ENCODE measurements around the gene EXOC3L1. TPM values are rescaled to one million over a fixed set of nuclear protein-coding genes. Genes with fewer than 3 reads are reported as not detected.

EXOC3L1 gene
- total RNA-seq, 4 donors from 2014 or later = 0.20 to 2.3 (median 0.88) TPM

DNA sequence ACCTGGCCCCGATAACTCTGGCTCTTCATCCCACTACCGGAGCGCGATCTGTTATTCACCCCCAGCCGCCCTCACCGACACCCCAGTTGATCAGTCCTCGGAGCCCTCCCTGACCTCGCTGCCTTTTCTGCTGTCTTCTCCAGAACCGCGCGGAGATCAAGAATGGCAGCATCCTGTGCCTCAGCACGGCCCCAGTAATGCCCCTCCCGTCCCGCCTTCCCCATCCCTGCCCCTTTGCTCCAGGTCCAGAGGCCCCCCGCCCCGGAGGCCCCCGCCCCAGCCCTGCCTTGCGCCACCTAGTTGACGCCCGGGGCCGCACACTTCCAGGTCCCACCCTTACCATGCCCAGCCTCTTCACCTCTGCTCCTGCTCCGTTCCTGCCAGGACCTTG lies 9.9 kb upstream of the EXOC3L1 start:
- TF ChIP-seq, protein P1, sequence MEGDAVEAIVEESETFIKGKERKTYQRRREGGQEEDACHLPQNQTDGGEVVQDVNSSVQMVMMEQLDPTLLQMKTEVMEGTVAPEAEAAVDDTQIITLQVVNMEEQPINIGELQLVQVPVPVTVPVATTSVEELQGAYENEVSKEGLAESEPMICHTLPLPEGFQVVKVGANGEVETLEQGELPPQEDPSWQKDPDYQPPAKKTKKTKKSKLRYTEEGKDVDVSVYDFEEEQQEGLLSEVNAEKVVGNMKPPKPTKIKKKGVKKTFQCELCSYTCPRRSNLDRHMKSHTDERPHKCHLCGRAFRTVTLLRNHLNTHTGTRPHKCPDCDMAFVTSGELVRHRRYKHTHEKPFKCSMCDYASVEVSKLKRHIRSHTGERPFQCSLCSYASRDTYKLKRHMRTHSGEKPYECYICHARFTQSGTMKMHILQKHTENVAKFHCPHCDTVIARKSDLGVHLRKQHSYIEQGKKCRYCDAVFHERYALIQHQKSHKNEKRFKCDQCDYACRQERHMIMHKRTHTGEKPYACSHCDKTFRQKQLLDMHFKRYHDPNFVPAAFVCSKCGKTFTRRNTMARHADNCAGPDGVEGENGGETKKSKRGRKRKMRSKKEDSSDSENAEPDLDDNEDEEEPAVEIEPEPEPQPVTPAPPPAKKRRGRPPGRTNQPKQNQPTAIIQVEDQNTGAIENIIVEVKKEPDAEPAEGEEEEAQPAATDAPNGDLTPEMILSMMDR (IDR thresholded peaks at IDR 0.05 in 4 of 5, conservative IDR thresholded peaks at IDR 0.05 in 1 of 5) = no peak
- no peak for TF ChIP-seq POLR2A (IDR thresholded peaks at IDR 0.05)
- DNase-seq (peak in 1 of 2 donors; percentile 16), ATAC-seq (no peak)
- H3K4me3 ChIP-seq = no peak overlapping the region
- intact Hi-C loops (cut with DNase I; ENCODE audit: low total_unique reads) (no loop called here), in situ Hi-C loops (cut with MboI; ENCODE audit: low sequenced_read_pairs in 4 of 4) (no loop called here)
- H3K27me3 ChIP-seq = no peaks in the 10 kb centered on the region
- peaks cover 0 to 9% of the 10 kb centered on the region in 2 donors for H3K4me1 ChIP-seq
- no peak overlapping the region for H3K27ac ChIP-seq
- no peaks in the 10 kb centered on the region for H3K9me3 ChIP-seq
- H3K36me3 ChIP-seq = peaks cover 3 to 49% of the 10 kb centered on the region in 2 donors

DNA sequence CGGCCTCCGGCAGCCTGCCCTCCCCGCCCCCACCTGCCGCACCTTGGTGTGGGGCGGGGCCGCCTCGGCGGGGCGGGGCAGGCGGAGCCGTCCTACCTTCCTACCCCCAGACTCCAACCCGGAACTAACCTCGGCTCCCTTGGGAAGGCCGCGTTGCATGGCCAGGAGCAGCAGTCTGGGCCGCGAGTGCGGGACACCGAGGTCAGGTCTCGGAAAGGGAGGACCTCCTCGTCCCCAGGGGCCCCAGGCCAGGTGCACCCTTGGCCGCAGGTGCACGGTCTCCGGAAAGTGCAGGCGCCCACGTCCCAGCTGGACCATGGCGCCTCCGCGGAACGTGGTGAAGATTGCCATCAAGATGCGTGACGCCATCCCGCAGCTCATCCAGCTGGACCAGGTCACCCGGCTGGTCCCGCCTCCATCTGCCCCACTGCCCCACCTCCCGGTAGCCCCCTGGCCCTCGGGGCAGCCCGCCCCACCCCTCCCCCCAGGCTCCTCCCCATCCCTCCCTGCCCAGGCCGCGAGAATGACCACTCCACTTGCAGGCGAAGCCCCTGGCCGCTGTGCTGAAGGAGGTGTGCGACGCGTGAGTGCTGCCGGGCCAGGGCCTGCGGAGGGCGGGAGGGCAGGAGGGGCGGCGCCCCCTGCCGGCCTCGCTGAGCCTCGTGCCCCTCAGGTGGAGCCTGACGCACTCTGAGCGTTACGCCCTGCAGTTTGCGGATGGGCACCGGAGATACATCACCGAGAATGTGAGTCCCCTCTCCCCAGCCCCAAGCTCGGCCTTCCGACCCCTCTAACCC lies 9.3 kb upstream of the EXOC3L1 start, which contains the start of gene ELMO3:
ELMO3 (plus strand) TSS at position 121 of the 797 bp plus-strand sequence; CDS start at position 317, 196 bp downstream.
- in situ Hi-C loops (cut with MboI; ENCODE audit: low sequenced_read_pairs in 4 of 4) = no loop called here
- peaks cover 0 to 11% of the 10 kb centered on the region in 2 donors for H3K4me1 ChIP-seq
- peaks cover 3 to 54% of the 10 kb centered on the region in 2 donors for H3K36me3 ChIP-seq
- DNase-seq (peak in 1 of 2 donors; percentile 16), ATAC-seq (peak in 1 of 2 donors; percentile 11)
- H3K27ac ChIP-seq = peak within 1 kb of the TSS in 1 of 4 donors; percentile 27
- H3K27me3 ChIP-seq = no peaks in the 10 kb centered on the region
- H3K9me3 ChIP-seq = no peaks in the 10 kb centered on the region
- TF ChIP-seq POLR2A (IDR thresholded peaks at IDR 0.05) = no peak
- TF ChIP-seq, protein P1 (IDR thresholded peaks at IDR 0.05 in 4 of 5, conservative IDR thresholded peaks at IDR 0.05 in 1 of 5) = peak in 2 of 5 experiments; percentile 24 to 34
- intact Hi-C loops (cut with DNase I; ENCODE audit: low total_unique reads) = no loop called here
- no peak within 1 kb of the TSS for H3K4me3 ChIP-seq

DNA sequence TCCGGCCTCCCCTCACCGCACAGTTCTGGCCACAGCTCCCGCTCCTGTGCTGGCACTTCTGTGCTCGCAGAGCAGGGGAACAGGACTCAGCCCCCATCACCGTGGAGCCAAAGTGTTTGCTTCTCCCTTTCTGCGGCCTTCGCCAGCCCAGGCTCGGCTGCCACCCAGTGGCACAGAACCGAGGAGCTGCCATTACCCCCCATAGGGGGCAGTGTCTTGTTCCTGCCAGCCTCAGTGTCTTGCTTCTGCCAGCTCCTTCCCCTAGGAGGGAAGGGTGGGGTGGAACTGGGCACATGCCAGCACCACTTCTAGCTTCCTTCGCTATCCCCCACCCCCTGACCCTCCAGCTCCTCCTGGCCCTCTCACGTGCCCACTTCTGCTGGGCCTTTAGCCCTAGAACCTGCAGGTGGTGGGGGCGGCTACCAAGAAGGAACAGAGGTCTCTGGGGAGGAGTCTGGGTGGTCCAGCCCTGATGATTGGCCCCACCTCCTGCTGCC lies 8.3 kb upstream of the EXOC3L1 start:
- H3K27ac ChIP-seq = peak overlapping the region in 1 of 4 donors; percentile 27
- H3K27me3 ChIP-seq = no peaks in the 10 kb centered on the region
- in situ Hi-C loops (cut with MboI; ENCODE audit: low sequenced_read_pairs in 4 of 4) = no loop called here
- H3K9me3 ChIP-seq = no peaks in the 10 kb centered on the region
- ATAC-seq (peak; percentile 33 to 54), DNase-seq (peak in 1 of 2 donors; percentile 50)
- intact Hi-C loops (cut with DNase I; ENCODE audit: low total_unique reads) = no loop called here
- peaks cover 7 to 18% of the 10 kb centered on the region in 2 donors for H3K4me1 ChIP-seq
- peaks cover 3 to 57% of the 10 kb centered on the region in 2 donors for H3K36me3 ChIP-seq
- H3K4me3 ChIP-seq = no peak overlapping the region
- TF ChIP-seq, protein P1 (IDR thresholded peaks at IDR 0.05 in 4 of 5, conservative IDR thresholded peaks at IDR 0.05 in 1 of 5) = peak; percentile 27 to 60 (median 49)
- TF ChIP-seq POLR2A (IDR thresholded peaks at IDR 0.05) = no peak

DNA sequence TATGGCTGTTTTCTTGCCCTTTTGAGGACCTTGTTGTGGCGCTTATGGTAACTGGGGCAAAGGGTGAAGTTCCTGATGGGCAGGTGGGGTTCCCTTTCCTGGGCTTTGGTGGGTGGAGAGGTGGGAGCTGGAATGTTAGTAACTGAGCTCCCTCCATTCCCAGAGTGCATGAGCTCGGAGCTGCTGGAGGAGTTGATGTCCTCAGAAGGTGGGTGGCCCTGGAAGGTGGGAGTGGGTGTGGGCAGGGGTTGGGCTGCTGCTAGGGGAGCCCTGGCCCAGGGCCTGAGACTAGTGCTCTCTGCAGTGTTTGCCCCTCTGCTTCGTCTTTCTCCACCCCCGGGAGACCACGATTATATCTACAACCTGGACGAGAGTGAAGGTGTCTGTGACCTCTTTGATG lies 7.8 kb upstream of the EXOC3L1 start:
- Histone ChIP-seq H3K9me3 (no peaks in the 10 kb centered on the region), H3K27ac (no peak overlapping the region), H3K4me3 (no peak overlapping the region), H3K27me3 (no peaks in the 10 kb centered on the region), H3K36me3 (peaks cover 3 to 54% of the 10 kb centered on the region in 2 donors), H3K4me1 (peaks cover 13 to 24% of the 10 kb centered on the region in 2 donors)
- in situ Hi-C loops (cut with MboI; ENCODE audit: low sequenced_read_pairs in 4 of 4) = no loop called here
- DNase-seq (no peak), ATAC-seq (no peak)
- TF ChIP-seq POLR2A (IDR thresholded peaks at IDR 0.05) = no peak
- TF ChIP-seq, protein P1 (IDR thresholded peaks at IDR 0.05 in 4 of 5, conservative IDR thresholded peaks at IDR 0.05 in 1 of 5) = no peak
- intact Hi-C loops (cut with DNase I; ENCODE audit: low total_unique reads) = no loop called here

All from gastrocnemius medialis (tissue), 4 donors.